Measurements from ENCODE around the gene EMC10.
"Not testable (repeated sequence)": the region's sequence is repeated elsewhere in the genome, so short reads cannot be mapped to it uniquely, and the experiment has no call there.

Gene EMC10

DNA sequence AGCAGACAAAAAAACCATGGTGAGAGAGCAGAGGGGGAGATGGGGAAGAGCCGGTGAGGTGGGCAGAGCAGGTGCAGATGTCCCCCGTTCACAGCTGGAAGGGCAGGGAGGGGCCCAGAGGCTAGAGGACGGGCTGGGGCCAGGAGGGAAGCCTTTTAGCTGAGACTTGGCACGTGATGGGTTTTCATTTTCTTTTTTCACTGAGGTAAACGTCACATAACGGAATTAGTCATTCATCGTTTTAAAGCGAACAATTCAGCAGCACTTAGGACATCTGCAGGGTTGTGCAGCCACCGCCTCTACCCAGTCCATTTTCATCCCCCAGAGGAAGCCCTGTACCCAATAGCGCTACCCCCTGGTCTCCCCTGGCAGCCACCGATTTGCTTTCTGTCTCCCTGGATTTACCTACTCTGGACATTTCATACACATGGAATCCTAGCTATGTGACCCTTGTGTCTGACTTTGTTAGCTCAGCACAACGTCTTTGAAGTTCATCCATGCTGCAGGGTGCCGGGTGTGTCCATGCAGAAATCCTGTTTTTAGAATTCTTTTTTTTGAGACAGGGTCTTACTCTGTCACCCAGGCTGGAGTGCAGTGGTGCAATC lies 16.0 kb upstream of the EMC10 start:
- no peaks in the 10 kb centered on the region for H3K27me3 ChIP-seq
- peak overlapping the region; percentile 47; the same call in 1 of the 2 replicates for H3K9ac ChIP-seq
- H3K27ac ChIP-seq = peak overlapping the region; percentile 77
- peak overlapping the region; percentile 74 for H3K4me2 ChIP-seq
- no peaks in the 10 kb centered on the region for H3K36me3 ChIP-seq
- H3K9me3 ChIP-seq = no peaks in the 10 kb centered on the region
- H3K4me3 ChIP-seq = peak overlapping the region; percentile 6; the same call in 1 of the 2 replicates
- peaks cover 24% of the 10 kb centered on the region for H3K4me1 ChIP-seq
- TF ChIP-seq Cebpa-rat (IDR thresholded peaks at IDR 0.05) = no peak
- H4K20me1 ChIP-seq = no peaks in the 10 kb centered on the region

DNA sequence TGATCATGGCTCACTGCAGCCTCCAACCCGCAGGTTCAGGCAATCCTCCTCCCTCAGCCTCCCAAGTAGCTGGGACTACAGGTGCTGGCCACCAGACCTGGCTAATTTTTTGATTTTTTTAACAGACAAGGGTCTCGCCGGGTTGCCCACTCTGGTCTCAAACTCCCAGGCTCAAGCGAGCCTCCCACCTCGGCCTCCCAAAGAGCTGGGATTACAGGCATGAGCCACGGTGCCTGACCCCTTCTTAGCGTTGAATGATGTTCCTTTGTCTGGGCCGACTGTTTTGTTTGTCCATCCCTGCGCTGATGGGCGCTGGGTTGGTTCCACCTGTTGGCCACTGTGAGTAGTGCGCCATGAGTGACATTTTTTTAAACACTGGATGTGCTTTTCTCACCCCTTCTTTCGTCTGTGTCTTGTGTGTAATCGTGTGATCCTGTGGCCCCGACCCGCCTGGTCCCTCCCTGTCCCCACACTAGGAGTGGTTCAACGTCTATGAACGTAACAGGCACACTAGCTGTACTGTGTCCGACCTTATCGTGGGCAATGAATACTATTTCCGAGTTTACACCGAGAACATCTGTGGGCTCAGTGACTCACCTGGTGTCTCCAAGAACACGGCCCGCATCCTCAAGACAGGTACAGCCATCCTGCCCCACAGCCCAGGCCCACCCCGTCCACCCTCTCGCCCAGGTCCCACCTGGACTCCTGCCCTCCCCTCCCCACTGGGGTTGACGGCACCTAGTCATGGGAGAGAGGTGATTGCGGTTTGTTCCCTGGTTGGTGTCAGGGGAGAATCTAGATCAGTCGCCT lies 15.0 kb upstream of the EMC10 start:
- no peaks in the 10 kb centered on the region for H3K36me3 ChIP-seq
- H3K27ac ChIP-seq = peak overlapping the region; percentile 77
- peaks cover 24% of the 10 kb centered on the region for H3K4me1 ChIP-seq
- H3K9me3 ChIP-seq = no peaks in the 10 kb centered on the region
- H3K9ac ChIP-seq = peak overlapping the region; percentile 3; the same call in 1 of the 2 replicates
- no peak for TF ChIP-seq Cebpa-rat (IDR thresholded peaks at IDR 0.05)
- H3K27me3 ChIP-seq = no peaks in the 10 kb centered on the region
- no peaks in the 10 kb centered on the region for H4K20me1 ChIP-seq
- no peak overlapping the region for H3K4me3 ChIP-seq
- H3K4me2 ChIP-seq = peak overlapping the region; percentile 74

DNA sequence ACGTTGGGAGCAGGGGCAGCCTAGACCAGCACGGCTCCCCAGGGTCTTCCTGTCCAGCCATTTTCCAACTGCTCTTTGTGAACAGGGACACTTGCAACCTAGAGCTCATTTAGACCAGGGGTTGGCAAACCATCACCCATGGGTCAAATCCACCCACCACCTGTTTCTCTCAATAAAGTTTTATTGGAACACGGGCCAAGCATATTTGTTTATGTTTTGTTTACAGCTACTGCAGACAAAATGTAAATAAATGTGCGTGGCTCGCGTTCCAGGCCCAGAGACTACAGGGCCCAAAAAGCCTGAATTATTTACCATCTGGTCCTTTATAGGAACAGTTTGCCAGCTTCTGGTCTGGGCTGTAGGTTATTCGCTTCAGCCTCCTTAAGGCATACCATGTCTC lies 13.3 kb upstream of the EMC10 start:
- H3K9me3 ChIP-seq = no peaks in the 10 kb centered on the region
- H3K27me3 ChIP-seq = no peaks in the 10 kb centered on the region
- no peak overlapping the region for H3K27ac ChIP-seq
- H3K36me3 ChIP-seq = no peaks in the 10 kb centered on the region
- no peak for TF ChIP-seq Cebpa-rat (IDR thresholded peaks at IDR 0.05)
- H4K20me1 ChIP-seq = no peaks in the 10 kb centered on the region
- H3K4me2 ChIP-seq = no peak overlapping the region
- H3K9ac ChIP-seq = no peak overlapping the region
- H3K4me3 ChIP-seq = no peak overlapping the region
- H3K4me1 ChIP-seq = peaks cover 29% of the 10 kb centered on the region

DNA sequence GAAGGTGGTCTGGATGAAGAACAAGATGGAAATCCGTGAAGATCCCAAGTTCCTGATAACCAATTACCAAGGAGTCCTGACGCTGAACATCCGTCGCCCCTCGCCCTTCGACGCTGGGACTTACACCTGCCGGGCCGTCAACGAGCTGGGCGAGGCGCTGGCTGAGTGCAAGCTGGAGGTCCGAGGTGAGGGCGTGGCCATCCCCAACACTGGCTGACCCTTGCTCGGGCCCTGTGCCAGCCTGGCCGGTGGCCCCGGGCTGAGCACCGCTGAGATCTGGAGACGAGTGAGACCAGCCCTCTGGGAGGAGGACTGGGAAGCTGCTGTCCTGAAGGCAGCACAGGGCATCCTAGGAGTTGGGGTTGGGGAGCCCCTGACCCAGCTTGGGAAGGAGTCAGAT lies 12.0 kb upstream of the EMC10 start:
- H3K4me3 ChIP-seq = no peak overlapping the region
- no peak overlapping the region for H3K27ac ChIP-seq
- no peaks in the 10 kb centered on the region for H3K36me3 ChIP-seq
- no peaks in the 10 kb centered on the region for H3K27me3 ChIP-seq
- peaks cover 29% of the 10 kb centered on the region for H3K4me1 ChIP-seq
- TF ChIP-seq Cebpa-rat (IDR thresholded peaks at IDR 0.05) = no peak
- H4K20me1 ChIP-seq = no peaks in the 10 kb centered on the region
- H3K4me2 ChIP-seq = no peak overlapping the region
- no peaks in the 10 kb centered on the region for H3K9me3 ChIP-seq
- no peak overlapping the region for H3K9ac ChIP-seq

DNA sequence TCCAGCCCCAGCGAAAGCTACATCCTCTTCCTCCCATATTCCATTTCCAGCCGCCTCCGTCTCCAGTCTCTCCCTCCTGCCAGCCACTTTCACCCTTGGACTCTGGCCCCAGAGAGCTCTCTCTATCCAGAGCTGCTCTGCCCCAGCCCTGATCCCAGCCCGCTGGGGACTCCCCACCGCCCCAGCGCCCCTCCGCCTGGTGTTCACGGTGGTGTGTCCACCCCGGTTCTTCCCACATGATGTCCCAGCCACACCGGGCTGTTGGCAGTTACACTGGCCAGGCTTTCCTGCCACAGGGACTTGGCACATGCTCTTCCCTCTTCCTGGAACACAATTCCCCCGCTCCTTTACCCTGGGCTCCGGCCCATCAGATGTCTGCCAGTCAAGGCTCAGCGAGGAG lies 11.3 kb upstream of the EMC10 start:
- Histone ChIP-seq H3K4me1 (peaks cover 24% of the 10 kb centered on the region), H3K36me3 (no peaks in the 10 kb centered on the region), H3K9me3 (no peaks in the 10 kb centered on the region), H4K20me1 (no peaks in the 10 kb centered on the region), H3K9ac (no peak overlapping the region), H3K4me3 (no peak overlapping the region), H3K4me2 (no peak overlapping the region), H3K27ac (no peak overlapping the region), H3K27me3 (no peaks in the 10 kb centered on the region)
- TF ChIP-seq Cebpa-rat (IDR thresholded peaks at IDR 0.05) = no peak

DNA sequence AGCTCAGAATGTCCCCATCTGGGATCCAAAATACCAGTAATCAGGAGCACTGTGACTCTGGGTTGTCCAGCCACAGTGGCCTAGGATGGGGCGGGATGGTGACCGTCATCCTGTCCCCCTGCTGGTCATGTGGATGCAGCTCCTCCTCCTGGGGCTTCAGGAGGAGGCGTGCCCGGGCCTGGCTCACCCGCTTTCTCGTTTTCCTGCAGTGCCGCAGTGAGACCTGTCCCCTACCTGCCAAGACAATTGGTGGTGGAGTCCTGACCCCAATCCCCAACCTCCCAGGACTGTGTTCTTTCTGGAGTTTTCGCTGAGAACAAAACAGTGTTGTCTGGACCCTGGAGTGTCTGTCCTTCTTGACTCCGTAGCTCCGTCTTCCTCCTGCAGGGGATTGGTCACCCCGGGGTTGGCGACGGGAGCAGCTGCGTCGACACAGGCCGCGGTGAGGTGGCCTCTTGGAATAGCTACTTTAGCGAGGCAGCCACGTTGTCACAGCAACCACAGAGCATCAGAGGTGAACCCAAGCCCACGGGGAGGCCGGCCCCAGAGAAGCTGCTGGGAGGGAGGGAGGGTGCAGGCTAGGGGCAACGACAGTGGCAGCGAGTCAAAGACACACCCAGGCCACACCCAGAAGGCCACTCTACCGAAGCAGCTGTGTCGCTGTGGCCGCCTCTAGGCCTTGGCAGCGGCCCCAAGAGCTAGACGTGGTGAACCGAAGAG lies 10.2 kb upstream of the EMC10 start:
- no peak overlapping the region for H3K4me3 ChIP-seq
- peaks cover 13% of the 10 kb centered on the region for H3K4me1 ChIP-seq
- H3K9me3 ChIP-seq = no peaks in the 10 kb centered on the region
- H3K27ac ChIP-seq = no peak overlapping the region
- TF ChIP-seq Cebpa-rat (IDR thresholded peaks at IDR 0.05) = no peak
- H3K36me3 ChIP-seq = no peaks in the 10 kb centered on the region
- H3K9ac ChIP-seq = no peak overlapping the region
- H4K20me1 ChIP-seq = no peaks in the 10 kb centered on the region
- H3K27me3 ChIP-seq = no peaks in the 10 kb centered on the region
- H3K4me2 ChIP-seq = no peak overlapping the region

DNA sequence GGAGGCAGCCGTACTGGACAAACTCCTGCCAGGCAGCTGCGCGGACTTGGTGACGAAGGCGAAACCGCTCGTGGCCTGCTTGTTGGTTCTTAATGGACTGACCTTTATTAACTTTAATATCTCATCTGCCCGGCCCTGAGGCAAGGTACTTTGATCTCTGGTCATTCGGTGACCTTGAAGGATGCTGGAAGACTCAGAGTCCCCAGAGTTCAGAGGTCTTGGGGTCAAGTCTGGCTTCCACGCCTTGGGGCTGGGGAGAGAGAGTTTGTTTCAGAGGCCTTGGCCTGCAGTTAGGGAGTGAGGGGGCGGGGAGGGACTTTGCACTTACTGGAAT lies 9.6 kb upstream of the EMC10 start:
- no peaks in the 10 kb centered on the region for H3K9me3 ChIP-seq
- no peaks in the 10 kb centered on the region for H3K36me3 ChIP-seq
- no peaks in the 10 kb centered on the region for H4K20me1 ChIP-seq
- H3K9ac ChIP-seq = no peak overlapping the region
- H3K4me1 ChIP-seq = peaks cover 7% of the 10 kb centered on the region
- no peaks in the 10 kb centered on the region for H3K27me3 ChIP-seq
- no peak overlapping the region for H3K4me2 ChIP-seq
- no peak overlapping the region for H3K4me3 ChIP-seq
- no peak overlapping the region for H3K27ac ChIP-seq
- no peak for TF ChIP-seq Cebpa-rat (IDR thresholded peaks at IDR 0.05)

DNA sequence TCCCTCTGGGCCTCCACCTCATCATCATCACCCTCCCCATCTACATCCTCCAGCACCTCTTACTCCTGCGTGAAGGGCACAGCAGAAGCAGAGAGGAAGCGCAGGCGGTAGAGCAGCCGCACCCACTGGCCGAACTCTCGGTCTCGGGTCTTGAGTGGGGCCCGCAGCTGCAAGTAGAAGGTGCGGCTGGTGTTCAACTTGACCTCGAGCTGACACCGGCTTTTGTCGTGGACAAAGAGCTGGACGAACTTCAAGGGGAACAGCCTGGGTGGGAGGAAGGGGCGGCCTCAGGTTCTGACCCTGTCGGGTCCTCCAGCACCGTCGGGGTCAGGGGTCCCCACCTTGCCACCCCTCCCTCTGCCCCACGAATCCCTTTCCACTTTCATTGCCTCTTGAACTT lies 8.7 kb upstream of the EMC10 start:
- 0 out of 2 replicates have a peak, but pooled peaks cover 5% of the 10 kb centered on the region for H3K4me1 ChIP-seq
- no peak overlapping the region for H3K4me2 ChIP-seq
- no peaks in the 10 kb centered on the region for H3K36me3 ChIP-seq
- no peaks in the 10 kb centered on the region for H3K27me3 ChIP-seq
- H4K20me1 ChIP-seq = no peaks in the 10 kb centered on the region
- no peaks in the 10 kb centered on the region for H3K9me3 ChIP-seq
- no peak for TF ChIP-seq Cebpa-rat (IDR thresholded peaks at IDR 0.05)
- no peak overlapping the region for H3K4me3 ChIP-seq
- no peak overlapping the region for H3K27ac ChIP-seq
- no peak overlapping the region for H3K9ac ChIP-seq

DNA sequence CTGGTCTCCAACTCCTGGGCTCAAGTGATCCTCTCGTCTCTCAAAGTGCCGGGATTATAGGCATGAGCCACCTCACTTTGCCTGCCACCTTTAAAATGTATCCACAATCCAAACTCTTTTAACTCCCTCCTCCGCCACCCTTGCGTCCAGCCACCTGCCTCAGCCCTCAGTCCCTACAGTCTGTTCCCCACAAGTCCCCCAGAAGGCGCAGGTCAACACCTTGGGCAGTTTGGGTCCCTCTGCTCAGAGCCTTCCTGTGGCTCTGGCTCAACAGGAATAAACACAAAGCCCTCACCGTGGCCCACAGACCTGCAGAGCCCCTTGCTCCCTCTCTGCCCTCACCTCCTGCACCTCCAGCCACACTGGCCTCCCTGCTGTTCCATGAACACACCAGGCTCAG lies 7.5 kb upstream of the EMC10 start:
- no peak overlapping the region for H3K27ac ChIP-seq
- H3K4me2 ChIP-seq = no peak overlapping the region
- H3K27me3 ChIP-seq = no peaks in the 10 kb centered on the region
- H4K20me1 ChIP-seq = no peaks in the 10 kb centered on the region
- no peak overlapping the region for H3K9ac ChIP-seq
- no peak for TF ChIP-seq Cebpa-rat (IDR thresholded peaks at IDR 0.05)
- no peaks in the 10 kb centered on the region for H3K9me3 ChIP-seq
- no peak overlapping the region for H3K4me3 ChIP-seq
- 0 out of 2 replicates have a peak, but pooled peaks cover 5% of the 10 kb centered on the region for H3K4me1 ChIP-seq
- H3K36me3 ChIP-seq = no peaks in the 10 kb centered on the region

DNA sequence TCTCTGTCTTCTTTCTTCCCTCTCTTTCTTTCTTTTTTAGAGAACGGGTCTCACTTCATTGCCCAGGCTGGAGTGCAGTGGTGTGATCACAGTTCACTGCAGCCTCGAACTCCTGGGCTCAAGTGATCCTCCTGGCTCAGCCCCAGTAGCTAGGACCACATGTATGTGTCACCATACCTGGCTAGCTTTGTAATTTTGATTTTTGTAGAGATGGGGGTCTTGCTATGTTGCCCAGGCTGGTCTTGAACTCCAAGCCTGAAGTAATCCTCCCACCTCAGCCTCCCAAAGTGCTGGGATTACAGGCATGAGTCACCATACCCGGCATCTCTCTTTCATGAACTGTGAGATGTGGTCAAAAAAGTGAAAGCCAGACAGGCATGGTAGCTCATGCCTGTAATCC lies 3.0 kb upstream of the EMC10 start:
- not testable (repeated sequence) for H3K4me3 ChIP-seq, H3K27ac ChIP-seq, H3K4me2 ChIP-seq, H3K9me3 ChIP-seq, H3K36me3 ChIP-seq, H3K4me1 ChIP-seq, H4K20me1 ChIP-seq, H3K9ac ChIP-seq
- H3K27me3 ChIP-seq = peaks cover 36% of the 10 kb centered on the region
